CD4-positive, alpha-beta T cell treated with Interleukin-15 for 1 hour (primary cell): ENCODE measurements around the gene RBBP8NL.
"Not testable (repeated sequence)": the region's sequence is repeated elsewhere in the genome, so short reads cannot be mapped to it uniquely, and the experiment has no call there.

Experiments
- DNase-seq: peaks from one replicate; pipeline ENCODE4 v3.0.0-alpha.2; 2020

Gene RBBP8NL

DNA sequence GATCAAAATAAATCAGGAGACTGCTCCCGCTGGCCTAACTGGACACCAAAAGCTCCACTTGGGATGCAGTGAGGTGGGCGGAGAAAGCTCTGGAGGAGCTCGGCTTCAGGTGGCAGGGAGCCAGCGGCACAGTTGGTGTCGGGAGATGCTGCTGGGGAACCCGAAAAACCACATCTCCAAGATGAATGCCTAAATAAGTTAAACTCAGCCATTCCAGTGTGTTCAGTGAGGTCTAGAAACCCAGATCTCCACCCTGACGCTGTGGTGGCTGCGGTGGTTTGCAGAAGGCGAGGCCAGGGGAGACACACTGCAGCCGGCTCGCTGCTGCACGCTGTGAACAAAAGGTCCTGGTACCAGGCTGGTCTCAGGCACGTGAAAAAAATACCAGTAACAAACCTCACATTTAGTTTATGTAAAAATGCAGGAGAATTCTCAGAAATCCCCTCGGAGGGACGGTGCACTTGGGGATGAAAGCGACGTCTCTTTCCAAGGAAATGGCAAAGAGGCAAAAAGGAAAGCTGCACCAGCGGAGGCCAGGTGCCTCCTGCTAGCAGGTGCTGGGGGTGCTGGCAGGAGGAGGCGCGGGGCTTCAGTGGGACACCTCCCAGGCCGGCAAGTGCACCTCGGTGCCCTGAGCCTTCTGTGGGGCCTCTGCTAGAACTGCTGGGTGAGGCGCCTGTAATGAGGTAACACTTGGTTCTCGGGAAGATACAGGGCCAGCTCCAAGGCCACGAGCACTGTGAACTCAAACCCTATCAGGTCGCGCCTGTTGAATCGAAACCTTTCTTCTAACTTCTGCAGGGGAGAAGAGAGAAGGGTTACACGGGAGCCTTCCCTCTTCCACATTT lies 36.8 kb downstream of the RBBP8NL start:
- no peak for DNase-seq

GRCh38 chr20:62389601-62390087 lies 37.7 kb downstream of the RBBP8NL start:
- DNase-seq, result no peak

GRCh38 chr20:62388839-62389600 lies 38.3 kb downstream of the RBBP8NL start:
- DNase-seq, result no peak

DNA sequence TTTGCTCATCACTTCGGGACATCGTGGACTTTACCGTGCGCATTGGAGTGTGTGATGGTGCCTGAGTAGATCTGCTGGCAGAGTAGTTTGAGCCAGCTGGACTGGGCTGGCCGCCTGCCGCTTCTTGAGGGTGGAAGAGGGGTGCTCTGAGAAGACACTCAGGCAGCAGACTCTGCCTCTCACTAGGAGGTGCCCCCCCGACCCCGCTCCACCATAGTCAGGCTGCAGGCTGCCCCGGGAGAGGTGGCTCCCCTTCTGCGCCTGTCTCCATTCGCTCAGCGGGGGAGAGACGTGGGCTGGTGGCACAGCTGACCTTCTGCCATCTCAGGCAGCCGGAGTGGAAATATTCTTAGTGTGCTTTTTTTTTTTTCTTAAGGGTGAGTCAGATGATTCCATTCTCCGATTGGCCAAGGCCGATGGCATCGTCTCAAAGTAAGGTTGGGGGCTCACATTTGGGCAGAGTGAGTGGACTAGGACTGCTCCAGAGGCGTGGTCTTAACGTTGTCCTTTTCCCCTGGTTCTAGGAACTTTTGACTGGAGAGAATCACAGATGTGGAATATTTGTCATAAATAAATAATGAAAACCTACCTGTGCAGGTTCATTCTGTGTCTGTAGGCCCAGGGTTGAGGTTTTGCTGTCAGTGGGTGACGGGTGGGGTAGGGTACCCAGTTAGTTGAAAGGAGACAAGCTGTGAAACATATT lies 39.3 kb downstream of the RBBP8NL start:
- DNase-seq, result no peak

- no peak for DNase-seq
Observed at GRCh38 chr20:62387219-62387913, 40.0 kb downstream of the RBBP8NL start.

- peak; percentile 94 for DNase-seq
Observed at GRCh38 chr20:62386383-62387218, 40.7 kb downstream of the RBBP8NL start, which contains the start of gene RPS21. Gene RPS21, plus strand, starts transcription at chr20:62387103. Its CDS starts 236 bp downstream, at chr20:62387339.

DNA sequence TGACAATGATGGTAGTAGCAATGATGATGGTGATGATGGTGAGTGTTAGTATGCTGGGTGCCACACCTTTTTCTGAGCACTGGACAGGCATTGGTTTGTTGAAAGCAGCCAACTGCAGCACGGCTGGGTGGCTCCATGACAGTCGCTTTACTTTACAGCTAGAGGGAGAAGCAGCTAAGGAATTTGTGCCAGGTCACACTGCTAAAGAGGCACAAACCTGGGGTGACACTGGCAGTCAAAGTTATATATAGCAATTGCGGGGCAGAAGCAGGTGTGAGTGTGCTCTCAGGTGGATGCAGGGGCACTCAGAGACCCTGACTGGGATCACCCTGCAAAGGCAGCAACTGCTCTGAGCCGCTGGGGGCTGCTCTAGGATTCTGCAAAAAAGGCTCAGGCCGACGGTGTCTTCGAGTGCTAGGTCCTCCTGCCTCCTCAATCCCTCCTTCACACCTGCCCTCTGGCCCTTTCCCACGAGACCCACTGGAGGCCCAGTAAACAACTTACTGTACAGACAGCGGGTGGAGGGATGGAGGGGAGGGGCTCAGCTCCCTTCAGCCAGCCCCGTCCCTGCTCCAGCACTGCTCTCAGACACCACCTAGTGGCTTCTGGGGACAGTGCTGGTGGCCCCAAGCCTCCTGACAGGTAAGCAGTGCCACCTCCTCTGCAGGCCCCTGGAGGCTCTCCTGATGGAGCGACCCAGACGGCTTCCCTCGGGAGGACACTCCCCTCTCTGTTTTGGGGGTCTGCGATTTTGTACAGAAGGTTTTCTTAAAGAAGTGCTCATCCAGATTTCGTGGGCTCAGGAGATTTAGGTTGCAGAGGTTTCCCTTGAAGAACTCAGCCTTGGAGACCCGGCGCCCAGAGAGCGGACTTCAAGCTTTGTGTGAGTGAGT lies 44.8 kb downstream of the RBBP8NL start:
- peak; percentile 81 for DNase-seq

- DNase-seq, result no peak
Observed at GRCh38 chr20:62381842-62382241, 45.5 kb downstream of the RBBP8NL start.

DNA sequence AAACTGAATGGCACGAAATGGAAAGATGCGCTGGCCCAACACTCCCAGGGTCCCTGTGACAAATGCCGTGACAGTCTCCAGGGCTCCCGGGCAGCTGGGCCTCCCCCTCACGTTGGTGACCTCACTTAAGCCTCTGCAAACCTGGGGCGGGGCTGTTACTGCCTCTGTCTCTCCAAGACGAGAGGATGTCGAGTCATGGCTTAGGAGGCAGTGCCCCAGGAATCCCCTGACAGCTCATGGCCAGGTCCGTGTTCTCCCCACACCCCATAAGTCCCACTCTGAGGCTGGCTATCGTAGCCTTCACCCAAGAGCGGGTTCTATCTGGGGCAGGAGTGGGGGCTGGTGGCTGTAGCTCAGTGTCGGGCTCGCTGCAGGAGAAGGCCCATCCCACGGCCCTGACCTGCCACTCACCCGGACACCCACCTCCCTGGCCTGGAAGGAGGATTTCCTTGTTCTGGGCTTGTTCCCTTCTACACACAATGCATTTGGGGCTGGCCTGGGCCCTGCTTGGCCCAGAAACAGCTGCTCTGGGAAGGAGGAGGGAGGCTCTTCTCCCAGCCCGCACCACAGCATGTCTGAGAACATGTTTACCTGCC lies 46.0 kb downstream of the RBBP8NL start:
- DNase-seq, result no peak

- no peak for DNase-seq
Observed at GRCh38 chr20:62378215-62378614, 49.1 kb downstream of the RBBP8NL start.

- DNase-seq, result no peak
Observed at GRCh38 chr20:62377615-62378178, 49.6 kb downstream of the RBBP8NL start.

- no peak for DNase-seq
Observed at GRCh38 chr20:62377064-62377461, 50.3 kb downstream of the RBBP8NL start.

- DNase-seq, result no peak
Observed at GRCh38 chr20:62376112-62377063, 51.0 kb downstream of the RBBP8NL start.

DNA sequence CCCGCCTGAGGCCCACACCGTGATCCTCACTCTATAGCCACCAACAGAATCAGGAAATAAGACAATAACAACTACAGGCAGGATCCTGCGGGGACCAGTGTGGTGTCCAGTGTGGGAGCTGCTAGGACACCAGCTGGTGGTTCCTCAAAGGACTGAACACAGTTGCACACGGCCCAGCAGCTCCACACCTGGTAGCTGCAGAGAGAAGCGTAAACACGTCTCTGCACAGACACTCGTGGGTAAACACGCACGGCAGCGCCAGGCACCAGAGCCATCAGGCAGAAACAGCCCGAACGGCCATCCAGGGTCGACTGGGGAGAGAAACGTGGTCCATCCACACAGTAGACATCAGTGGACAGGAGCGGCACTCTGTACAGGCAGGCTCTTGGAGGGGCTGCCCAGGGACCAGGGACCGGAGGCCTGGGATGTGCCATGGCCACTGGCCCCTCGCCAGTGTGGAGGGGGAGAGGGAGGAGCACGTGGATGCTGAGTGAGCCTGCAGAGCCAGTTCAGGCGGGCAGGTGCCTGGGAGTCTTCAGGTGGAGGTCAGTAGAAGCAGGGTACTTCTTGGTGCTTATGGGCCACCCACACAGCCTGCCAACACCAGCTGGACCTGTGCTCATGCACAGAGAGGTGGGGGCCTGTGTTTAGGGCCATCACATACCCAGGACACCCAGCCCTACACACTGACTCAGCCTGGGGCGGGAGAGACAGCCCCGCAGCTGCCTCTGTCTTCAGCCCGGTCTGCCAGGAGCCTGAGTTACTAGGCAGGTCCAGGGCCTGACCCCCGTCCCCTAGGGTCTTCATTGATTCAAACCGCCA lies 52.8 kb downstream of the RBBP8NL start:
- DNase-seq, result no peak

DNA sequence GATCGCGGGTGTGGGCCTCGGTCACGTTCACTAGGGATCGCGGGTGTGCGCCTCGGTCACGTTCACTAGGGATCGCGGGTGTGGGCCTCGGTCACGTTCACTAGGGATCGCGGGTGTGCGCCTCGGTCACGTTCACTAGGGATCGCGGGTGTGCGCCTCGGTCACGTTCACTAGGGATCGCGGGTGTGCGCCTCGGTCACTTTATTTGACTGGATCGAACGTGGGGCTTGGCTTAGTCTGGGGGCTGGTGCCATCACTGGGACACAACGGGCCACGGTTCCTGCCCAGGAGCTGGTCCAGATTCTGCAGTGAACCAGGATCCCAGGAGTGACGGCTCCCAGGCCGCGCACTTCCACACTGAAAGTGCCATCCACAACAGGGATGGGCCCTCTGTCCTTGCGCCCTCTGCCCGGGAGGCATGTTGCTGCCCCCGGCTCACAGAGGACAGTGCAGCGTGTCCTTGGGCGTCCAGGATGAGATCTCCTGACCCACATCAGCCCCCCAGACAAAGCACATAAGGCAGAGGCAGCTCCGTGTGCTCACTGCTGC lies 53.6 kb downstream of the RBBP8NL start:
- not testable (repeated sequence) for DNase-seq

DNA sequence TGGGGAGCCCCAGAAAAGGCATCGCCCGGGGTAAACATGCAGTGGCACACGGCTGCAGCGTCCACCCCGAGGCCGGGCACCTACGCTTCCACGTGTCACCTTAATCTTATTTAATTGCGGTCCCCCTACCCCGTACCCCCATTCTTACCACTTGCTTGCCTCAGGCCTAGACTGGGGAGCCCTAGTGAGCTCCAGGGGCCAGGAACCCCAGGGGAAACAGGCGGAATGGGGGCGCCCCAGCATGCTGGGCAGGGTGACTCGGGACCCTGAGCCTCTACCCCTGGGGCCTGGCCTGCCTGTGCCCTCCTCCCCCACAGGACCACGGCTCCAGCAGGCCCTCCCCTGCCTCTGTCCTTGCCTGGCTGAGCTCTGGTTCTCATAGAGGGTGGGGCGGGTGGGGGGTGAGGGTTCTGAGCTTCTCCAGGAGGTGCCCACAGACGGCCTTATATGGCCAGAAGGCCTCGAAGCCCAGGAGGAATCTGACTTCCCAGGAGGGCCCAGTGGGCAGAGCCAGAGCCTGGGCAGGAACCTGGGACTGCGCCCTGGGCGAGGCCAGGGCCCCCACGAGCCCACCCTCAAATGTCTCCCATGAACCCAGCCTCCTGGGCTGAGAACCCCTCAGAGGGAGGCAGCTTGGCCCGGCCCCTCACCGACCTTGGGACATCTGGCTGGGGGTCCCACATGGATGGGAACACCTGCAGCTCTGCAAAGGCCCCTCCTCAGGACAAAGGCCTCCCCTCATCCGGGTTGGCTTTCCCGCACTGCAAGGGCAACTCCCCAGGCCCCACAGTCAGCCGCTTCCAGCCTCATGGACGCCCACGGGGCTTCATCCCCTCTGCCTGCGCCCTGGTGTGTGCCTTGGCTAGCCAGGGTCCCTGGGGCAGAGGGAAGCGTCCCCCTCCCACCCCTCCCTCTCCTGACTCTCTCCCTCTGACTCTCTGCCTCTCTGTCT lies 55.0 kb downstream of the RBBP8NL start:
- DNase-seq, result no peak
